Panc1 (cell line): ENCODE measurements around the gene NAA16.

Experiments
- CTCF ChIP-seq: fragments of 450-650 bp; IDR thresholded peaks from 2 replicates; pipeline ENCODE4 v1.5.1; 2017; ENCODE audit warnings: mild to moderate bottlenecking
- POLR2AphosphoS5 ChIP-seq: IDR thresholded peaks from 2 replicates; pipeline ENCODE4 v1.6.1; 2012; ENCODE audit warnings: mild to moderate bottlenecking, low read depth, low read length, moderate library complexity
- REST ChIP-seq, 2 experiments: IDR thresholded peaks; 2 replicates each; pipeline ENCODE4 v1.6.1; 2011 to 2012; ENCODE audit warnings: low read depth in 2 of 2, control low read depth in 1 of 2, low read length in 1 of 2, mild to moderate bottlenecking in 1 of 2, moderate library complexity in 1 of 2; ENCODE audit not compliant: insufficient read depth in 1 of 2
- SIN3A ChIP-seq: IDR thresholded peaks from 2 replicates; pipeline ENCODE4 v1.6.1; 2012; ENCODE audit warnings: low read depth, mild to moderate bottlenecking, low read length, moderate library complexity, borderline replicate concordance; ENCODE audit not compliant: insufficient read depth
- TCF7L2 ChIP-seq: IDR thresholded peaks from 2 replicates; pipeline ENCODE4 v1.6.1; 2011; ENCODE audit warnings: mild to moderate bottlenecking, low read depth, low read length, inconsistent platforms

GRCh38 chr13:41289463-41289881 lies 21.6 kb upstream of the NAA16 start:
- TF ChIP-seq CTCF (no peak), POLR2AphosphoS5 (no peak), TCF7L2 (no peak), REST (IDR thresholded peaks at IDR 0.05; ENCODE audit: insufficient read depth in 1 of 2, low read depth in 2 of 2, low read length in 1 of 2) (no peak), SIN3A (no peak)
